GM06990 (cell line): ENCODE measurements around the gene DGKI.

ENCODE experiments used
- DNase-seq: peaks from one replicate; pipeline ENCODE4 v3.0.0-alpha.2; 2011; ENCODE audit not compliant: insufficient read length; ENCODE audit errors: extremely low read depth
- H3K27me3 ChIP-seq: replicated peaks from 2 replicates; pipeline ENCODE4 v1.6.0; 2011; ENCODE audit warnings: low read length; ENCODE audit not compliant: control insufficient read depth, insufficient read depth
- H3K36me3 ChIP-seq: 2 replicates; pipeline ENCODE4 v1.5.1; 2011; ENCODE audit warnings: low read length; ENCODE audit not compliant: control insufficient read depth, insufficient read depth
- H3K4me3 ChIP-seq: replicated peaks from 2 replicates; pipeline ENCODE4 v1.5.1; 2011; ENCODE audit warnings: low read depth, mild to moderate bottlenecking, control low read depth, low read length
- CTCF ChIP-seq: IDR thresholded peaks from 2 replicates; pipeline ENCODE4 v1.5.1; 2011; ENCODE audit warnings: low read length, control low read depth, mild to moderate bottlenecking, inconsistent platforms; ENCODE audit not compliant: insufficient read depth, poor library complexity, severe bottlenecking

The DGKI gene

GRCh38 chr7:137476937-137477336, 369.8 kb downstream of the DGKI start:
- Histone ChIP-seq H3K27me3 (no peaks in the 10 kb centered on the region), H3K36me3 (no peaks in the 10 kb centered on the region), H3K4me3 (no peak overlapping the region)
- no peak for DNase-seq
- TF ChIP-seq CTCF: no peak

GRCh38 chr7:137475966-137476365, 370.8 kb downstream of the DGKI start:
- Histone ChIP-seq H3K27me3 (no peaks in the 10 kb centered on the region), H3K4me3 (no peak overlapping the region), H3K36me3 (no peaks in the 10 kb centered on the region)
- no peak for DNase-seq
- TF ChIP-seq CTCF: no peak

- H3K27me3 ChIP-seq: no peaks in the 10 kb centered on the region
- no peak for TF ChIP-seq CTCF
- no peaks in the 10 kb centered on the region for H3K36me3 ChIP-seq
- no peak for DNase-seq
- H3K4me3 ChIP-seq: no peak overlapping the region
These were observed 372.2 kb downstream of the DGKI start for GRCh38 chr7:137474540-137475026.

GRCh38 chr7:137471128-137471527, 375.6 kb downstream of the DGKI start:
- DNase-seq: no peak
- Histone ChIP-seq H3K4me3 (no peak overlapping the region), H3K36me3 (no peaks in the 10 kb centered on the region), H3K27me3 (no peaks in the 10 kb centered on the region)
- no peak for TF ChIP-seq CTCF

- Histone ChIP-seq H3K27me3 (no peaks in the 10 kb centered on the region), H3K36me3 (no peaks in the 10 kb centered on the region), H3K4me3 (no peak overlapping the region)
- DNase-seq: no peak
- TF ChIP-seq CTCF: no peak
These were observed 376.9 kb downstream of the DGKI start for GRCh38 chr7:137469858-137470257.

- Histone ChIP-seq H3K4me3 (no peak overlapping the region), H3K27me3 (no peaks in the 10 kb centered on the region), H3K36me3 (no peaks in the 10 kb centered on the region)
- no peak for DNase-seq
- no peak for TF ChIP-seq CTCF
These were observed 377.5 kb downstream of the DGKI start for GRCh38 chr7:137469191-137469811.
